Measurements from ENCODE around the gene AGAP1.

DNA sequence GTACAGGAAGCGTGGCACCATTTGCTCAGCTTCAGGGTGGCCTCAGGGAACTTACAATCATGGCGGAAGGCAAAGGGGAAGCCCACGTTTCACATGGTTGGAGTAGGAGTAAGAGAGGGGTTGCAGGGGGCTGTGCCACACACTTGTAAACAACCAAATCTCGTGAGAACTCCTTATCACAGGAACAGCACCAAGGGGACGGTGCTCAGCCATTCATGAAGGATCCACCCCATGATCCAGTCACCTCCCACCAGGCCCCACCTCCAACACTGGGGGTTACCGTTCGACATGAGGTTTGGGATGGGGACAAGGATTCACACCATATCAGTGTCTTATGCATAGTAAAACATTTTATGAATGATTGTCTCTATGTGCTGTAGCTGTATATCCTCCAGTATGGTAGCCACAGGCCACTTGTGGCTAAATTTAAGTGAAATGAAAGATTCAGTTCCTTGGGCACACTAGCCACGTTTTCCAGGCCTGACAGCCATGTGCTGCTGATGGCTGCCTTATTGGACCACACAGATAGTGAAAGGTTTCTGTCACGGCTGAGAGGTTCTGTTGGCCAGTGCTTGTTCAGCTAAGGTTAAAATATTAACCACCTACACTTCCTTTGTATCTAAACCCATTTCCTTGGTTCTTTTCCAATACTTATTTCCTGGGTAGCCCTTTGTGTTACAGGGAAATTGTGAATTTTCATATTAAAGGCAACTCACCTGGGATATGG lies 77.3 kb downstream of the AGAP1 start:
- TF ChIP-seq FOS (IDR thresholded peaks at IDR 0.05; ENCODE audit: borderline replicate concordance, insufficient read depth, low read length) (no peak), POLR2A (IDR thresholded peaks at IDR 0.05; ENCODE audit: low read depth, low read length) (no peak), EZH2 (IDR thresholded peaks at IDR 0.05; ENCODE audit: borderline replicate concordance, low read depth, low read length, severe bottlenecking) (no peak), POLR2AphosphoS5 (IDR thresholded peaks at IDR 0.05; ENCODE audit: insufficient read depth, low read depth, low read length) (no peak), GATA2 (IDR thresholded peaks at IDR 0.05; ENCODE audit: insufficient read depth, insufficient read length, low read depth, low read length) (no peak), MYC (IDR thresholded peaks at IDR 0.05; ENCODE audit: low read depth, low read length) (no peak), JUN (IDR thresholded peaks at IDR 0.05; ENCODE audit: borderline replicate concordance, insufficient read depth, insufficient read length, low read depth) (no peak)
- TF ChIP-seq, protein P1, sequence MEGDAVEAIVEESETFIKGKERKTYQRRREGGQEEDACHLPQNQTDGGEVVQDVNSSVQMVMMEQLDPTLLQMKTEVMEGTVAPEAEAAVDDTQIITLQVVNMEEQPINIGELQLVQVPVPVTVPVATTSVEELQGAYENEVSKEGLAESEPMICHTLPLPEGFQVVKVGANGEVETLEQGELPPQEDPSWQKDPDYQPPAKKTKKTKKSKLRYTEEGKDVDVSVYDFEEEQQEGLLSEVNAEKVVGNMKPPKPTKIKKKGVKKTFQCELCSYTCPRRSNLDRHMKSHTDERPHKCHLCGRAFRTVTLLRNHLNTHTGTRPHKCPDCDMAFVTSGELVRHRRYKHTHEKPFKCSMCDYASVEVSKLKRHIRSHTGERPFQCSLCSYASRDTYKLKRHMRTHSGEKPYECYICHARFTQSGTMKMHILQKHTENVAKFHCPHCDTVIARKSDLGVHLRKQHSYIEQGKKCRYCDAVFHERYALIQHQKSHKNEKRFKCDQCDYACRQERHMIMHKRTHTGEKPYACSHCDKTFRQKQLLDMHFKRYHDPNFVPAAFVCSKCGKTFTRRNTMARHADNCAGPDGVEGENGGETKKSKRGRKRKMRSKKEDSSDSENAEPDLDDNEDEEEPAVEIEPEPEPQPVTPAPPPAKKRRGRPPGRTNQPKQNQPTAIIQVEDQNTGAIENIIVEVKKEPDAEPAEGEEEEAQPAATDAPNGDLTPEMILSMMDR (IDR thresholded peaks at IDR 0.05; ENCODE audit: extremely low read depth in 1 of 2, insufficient read depth in 1 of 2, low read depth in 1 of 2, low read length in 2 of 2), result no peak
- TF ChIP-seq, protein P2, sequence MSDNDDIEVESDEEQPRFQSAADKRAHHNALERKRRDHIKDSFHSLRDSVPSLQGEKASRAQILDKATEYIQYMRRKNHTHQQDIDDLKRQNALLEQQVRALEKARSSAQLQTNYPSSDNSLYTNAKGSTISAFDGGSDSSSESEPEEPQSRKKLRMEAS (IDR thresholded peaks at IDR 0.05; ENCODE audit: insufficient read depth, insufficient read length), result no peak

All from endothelial cell of umbilical vein (primary cell).